ENCODE results near the gene AQP4.

GRCh38 chr18:26806224-26806623 is 59.3 kb downstream of the AQP4 start:
- TF ChIP-seq, protein P1, sequence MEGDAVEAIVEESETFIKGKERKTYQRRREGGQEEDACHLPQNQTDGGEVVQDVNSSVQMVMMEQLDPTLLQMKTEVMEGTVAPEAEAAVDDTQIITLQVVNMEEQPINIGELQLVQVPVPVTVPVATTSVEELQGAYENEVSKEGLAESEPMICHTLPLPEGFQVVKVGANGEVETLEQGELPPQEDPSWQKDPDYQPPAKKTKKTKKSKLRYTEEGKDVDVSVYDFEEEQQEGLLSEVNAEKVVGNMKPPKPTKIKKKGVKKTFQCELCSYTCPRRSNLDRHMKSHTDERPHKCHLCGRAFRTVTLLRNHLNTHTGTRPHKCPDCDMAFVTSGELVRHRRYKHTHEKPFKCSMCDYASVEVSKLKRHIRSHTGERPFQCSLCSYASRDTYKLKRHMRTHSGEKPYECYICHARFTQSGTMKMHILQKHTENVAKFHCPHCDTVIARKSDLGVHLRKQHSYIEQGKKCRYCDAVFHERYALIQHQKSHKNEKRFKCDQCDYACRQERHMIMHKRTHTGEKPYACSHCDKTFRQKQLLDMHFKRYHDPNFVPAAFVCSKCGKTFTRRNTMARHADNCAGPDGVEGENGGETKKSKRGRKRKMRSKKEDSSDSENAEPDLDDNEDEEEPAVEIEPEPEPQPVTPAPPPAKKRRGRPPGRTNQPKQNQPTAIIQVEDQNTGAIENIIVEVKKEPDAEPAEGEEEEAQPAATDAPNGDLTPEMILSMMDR (optimal IDR thresholded peaks at IDR 0.05 in 1 of 3, IDR thresholded peaks at IDR 0.05 in 1 of 3, conservative IDR thresholded peaks at IDR 0.05 in 1 of 3; ENCODE audit: extremely low read depth in 1 of 3, insufficient read depth in 2 of 3, low read length in 3 of 3), result no peak
- no peak for TF ChIP-seq EZH2 (IDR thresholded peaks at IDR 0.05; ENCODE audit: low read length)
